Measurements from ENCODE around the gene LRRIQ1.

Gene LRRIQ1

DNA sequence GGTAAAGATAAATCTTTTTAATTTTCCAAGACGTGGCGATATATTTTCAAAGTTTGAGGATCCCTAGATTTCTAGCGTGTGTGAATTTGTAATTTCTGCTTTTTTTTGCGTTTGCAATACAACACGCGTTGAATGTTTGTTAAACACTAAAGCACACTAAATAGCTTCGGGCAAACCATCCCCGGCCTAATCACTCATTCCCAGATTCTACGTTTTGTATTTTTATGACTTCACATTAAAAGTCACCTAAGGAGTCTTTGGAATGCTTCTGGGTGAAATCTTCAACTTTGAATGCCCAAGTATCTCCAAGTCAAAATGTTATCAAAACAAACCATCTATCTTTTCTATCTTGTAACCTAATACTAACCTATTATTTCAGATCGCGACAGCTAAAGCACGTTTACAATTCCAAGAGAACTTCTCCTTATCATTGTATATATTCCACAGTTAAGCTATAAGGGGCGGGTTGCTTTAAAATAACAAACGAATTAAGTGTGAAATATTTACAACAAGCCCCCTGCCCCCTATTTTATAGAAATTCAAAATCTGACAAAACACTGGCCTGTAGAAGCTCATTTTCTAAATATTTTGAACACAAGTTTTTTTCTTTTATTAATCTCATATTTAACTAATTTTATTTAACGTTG, 245.0 kb downstream of the LRRIQ1 start:
- TF ChIP-seq, protein P1, sequence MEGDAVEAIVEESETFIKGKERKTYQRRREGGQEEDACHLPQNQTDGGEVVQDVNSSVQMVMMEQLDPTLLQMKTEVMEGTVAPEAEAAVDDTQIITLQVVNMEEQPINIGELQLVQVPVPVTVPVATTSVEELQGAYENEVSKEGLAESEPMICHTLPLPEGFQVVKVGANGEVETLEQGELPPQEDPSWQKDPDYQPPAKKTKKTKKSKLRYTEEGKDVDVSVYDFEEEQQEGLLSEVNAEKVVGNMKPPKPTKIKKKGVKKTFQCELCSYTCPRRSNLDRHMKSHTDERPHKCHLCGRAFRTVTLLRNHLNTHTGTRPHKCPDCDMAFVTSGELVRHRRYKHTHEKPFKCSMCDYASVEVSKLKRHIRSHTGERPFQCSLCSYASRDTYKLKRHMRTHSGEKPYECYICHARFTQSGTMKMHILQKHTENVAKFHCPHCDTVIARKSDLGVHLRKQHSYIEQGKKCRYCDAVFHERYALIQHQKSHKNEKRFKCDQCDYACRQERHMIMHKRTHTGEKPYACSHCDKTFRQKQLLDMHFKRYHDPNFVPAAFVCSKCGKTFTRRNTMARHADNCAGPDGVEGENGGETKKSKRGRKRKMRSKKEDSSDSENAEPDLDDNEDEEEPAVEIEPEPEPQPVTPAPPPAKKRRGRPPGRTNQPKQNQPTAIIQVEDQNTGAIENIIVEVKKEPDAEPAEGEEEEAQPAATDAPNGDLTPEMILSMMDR (conservative IDR thresholded peaks at IDR 0.05), result no peak
- no peak overlapping the region for H3K27ac ChIP-seq

DNA sequence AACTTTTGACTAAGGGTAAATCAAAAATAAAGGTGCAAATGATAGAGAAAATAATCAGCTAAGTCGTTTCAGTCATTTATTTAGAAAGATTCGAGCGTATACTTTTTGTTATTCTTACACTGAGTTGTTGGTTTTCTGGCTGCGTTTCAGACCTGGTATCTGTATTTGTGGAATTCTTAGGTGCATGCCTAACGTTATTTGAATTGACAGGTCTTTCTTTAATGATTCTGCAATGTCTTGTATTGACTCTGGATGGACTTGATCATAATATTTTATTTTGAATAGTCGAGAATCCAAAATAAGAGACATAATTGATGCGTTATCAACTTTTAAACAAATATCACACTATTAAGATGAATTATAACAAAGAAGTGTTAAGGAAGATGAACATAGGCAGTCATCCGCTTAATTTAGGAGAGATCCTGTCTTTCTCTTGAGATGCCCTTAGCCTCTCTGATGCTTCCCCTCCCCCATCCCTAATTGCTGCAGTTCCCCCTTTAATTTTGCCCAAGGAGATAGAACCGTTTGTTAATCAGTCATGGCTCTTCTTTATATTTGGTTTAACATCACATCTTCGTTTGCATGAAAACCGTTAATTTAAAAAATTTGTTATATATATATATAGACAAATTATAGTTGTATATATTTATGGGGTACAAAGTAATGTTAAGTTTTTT, 245.6 kb downstream of the LRRIQ1 start:
- TF ChIP-seq, protein P1 (conservative IDR thresholded peaks at IDR 0.05), result no peak
- H3K27ac ChIP-seq, result no peak overlapping the region

DNA sequence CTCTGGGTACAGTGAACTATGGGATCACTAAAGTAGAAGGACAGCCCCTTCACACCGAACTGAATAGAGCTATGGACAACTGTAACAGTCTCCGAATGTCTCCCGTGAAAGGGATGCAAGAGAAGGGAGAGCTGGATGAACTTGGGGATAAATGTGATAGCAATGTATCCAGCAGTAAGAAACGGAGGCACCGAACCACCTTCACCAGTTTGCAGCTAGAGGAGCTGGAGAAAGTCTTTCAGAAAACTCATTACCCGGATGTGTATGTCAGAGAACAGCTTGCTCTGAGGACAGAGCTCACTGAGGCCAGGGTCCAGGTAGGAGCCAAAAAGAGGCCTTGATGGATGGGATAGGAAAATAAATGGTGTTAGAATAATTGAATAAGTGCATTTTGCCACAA, 247.4 kb downstream of the LRRIQ1 start:
- no peak overlapping the region for H3K27ac ChIP-seq
- TF ChIP-seq, protein P1 (conservative IDR thresholded peaks at IDR 0.05), result no peak

All from VCaP (cell line).